Right hindlimb (tissue), 1 donor: ENCODE measurements around the gene PPP2R2B.

Source experiments
- DNase-seq: peaks from one replicate; pipeline ENCODE4 v3.0.0-alpha.2; 2018

Gene PPP2R2B

DNA sequence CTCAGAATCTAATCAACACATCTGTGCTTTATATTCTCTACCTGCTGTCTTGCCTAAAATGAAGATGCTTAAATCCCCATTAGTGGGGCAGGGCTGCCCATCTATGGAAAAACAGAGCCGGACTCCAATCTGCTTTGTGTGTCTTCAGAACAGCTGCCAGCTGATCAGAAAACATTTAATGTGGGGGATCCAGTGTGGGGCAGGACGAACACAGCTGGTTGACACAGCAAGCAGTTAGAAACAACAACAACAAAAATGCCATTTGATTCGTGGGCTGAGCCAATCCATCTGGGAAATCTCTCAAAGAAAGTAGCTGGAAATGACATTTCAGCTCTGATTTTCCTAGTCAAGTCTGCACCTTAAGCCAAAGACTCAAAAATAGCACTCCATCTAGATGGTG lies 99.8 kb downstream of the PPP2R2B start:
- no peak for DNase-seq

DNA sequence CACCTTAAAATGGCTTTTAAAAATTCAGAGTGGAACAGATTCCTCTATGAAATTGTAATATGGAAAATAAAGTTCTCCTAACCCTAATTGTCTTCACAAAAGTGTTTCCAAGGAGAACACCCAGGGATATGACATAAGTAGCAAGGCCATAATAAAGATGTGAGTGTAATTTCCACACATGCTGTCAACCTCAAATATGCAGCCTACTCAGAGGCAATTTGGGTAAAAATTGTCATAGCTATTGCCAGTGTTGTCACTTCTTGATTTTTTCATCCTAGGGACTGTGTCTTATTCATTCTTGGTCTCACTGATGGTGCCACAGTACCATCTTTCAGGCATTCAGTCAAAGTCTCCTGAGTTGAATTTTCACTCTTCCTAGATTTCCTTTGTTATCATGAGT lies 100.3 kb downstream of the PPP2R2B start:
- no peak for DNase-seq

DNA sequence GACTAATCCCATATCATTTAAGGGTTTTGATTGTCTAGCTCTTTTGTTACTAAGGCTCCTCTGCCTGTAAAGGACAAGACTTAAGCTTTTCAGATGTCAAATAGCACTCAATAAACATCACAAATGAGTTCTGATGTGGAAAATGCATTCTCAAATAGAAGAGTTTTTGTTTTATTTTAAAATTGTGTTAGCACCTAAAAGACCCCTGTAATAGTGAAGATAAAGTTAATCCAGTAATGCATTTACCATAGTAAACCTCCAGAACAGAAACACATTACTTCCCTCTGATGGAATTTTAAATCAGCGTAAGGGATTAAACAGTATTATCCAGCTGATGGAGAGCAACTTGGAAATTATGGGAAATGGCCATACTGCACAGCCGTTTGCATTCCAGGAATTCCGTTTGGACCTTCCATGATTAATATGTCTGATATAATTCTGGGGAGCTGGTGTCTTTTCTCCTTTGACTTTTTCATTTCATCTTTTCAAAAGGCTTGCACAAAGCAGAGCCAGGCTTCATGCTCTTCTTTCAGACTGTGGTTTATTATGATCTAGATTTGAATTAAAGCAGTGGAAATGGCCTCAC lies 105.6 kb downstream of the PPP2R2B start:
- no peak for DNase-seq

DNA sequence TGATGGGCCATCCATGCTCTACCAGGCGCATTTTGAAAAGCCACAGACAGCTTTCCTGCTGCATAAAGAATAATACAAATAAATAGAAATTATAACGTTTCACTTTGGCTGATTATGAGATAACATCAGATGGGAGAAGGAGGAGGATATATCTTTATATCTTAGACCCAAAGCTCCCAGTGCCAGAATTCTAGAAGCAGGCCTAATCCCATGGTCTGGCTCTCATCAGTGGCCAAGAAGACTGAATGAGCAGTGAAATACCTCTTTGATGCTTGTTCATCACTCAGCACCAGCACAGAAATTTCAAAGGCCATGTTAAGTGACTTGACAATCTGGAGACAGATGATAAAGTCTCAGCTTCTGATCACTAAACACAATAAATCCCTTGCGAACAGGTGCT lies 107.6 kb downstream of the PPP2R2B start:
- no peak for DNase-seq

DNA sequence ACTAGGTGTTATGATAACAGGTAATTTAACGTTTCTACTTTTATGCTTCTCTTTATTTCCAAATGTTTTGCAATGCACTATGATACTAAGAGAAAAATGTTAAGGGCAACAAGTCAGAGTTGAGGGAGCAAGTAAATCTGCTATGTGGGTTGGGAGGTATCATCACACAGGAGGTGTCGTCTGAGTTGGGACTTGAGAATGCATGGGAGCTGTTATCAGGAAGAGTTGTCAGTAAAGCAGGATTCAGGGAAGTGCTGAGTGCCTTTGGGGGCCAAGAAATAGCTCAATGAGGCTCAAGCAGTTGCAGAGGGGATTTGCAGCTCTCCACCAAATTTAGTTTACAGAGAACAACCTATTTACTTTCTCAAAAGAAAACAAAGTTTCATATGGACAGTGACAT lies 108.0 kb downstream of the PPP2R2B start:
- DNase-seq, result no peak

DNA sequence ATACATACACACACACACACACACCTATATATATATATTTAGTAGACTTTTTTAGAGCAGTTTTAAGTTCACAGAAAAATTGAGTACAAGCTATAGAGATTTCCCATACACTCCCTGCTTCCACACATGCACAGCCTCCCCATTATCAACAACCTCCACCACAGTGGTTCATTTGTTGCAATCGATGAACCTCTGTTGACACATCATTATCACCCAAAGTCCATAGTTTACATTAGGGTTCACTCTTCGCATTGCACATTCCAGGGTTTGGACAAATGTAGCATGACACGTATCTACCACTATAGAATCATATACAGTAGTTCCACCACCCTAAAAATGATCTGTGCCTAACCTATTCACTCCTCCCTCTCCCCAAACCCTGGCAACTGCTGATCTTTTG lies 111.0 kb downstream of the PPP2R2B start:
- DNase-seq, result no peak

DNA sequence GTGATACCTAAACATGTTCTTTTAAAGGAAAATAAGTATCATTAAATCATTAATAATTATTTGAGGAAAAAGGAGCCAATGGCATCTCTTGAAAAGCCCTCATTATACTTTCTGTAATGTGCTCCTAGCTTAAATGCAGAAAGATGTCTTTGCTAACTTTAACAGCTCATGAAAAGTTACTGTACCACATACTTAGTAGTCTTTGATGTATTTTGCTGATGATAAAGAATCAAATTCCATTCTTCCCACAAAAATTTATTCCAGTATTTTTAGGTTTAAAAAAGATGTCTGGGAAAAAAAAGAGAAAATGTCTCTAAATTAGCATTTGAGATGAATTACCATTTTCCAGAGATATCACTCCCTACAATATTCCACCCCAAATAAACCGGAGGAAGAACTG lies 112.5 kb downstream of the PPP2R2B start:
- DNase-seq, result no peak

DNA sequence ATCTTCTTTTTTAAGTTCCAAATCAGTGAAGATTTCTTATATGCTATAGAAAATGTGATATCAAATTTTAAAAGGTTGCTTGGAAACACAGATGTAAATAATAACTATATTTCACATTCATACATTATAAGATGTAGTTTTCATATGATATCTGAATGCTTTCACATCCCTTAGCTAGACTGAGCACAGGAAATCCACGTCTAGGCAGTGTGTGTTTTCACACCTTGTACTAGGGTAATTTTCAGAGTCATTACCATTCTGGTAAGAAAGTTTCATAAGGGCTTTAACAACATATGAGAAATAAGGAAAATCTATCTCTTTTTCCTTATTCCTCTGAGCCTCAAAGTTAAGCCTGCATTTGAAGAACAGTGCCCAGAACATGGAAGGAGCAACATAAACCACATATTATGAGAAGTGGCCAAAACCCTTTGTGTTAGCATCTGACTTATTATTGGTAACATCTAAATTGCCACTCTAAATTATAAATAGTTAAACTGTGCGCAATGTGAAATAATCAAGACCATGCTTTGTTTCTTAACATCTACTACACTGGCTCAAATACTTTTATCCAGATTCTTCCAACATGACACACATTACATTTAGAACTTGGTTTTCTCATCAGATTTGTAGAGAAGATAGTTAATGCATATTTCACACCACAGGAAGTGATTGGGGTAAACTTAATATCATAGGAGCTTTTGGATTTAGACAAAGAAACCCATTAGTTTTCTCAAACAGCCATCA lies 113.3 kb downstream of the PPP2R2B start:
- no peak for DNase-seq

DNA sequence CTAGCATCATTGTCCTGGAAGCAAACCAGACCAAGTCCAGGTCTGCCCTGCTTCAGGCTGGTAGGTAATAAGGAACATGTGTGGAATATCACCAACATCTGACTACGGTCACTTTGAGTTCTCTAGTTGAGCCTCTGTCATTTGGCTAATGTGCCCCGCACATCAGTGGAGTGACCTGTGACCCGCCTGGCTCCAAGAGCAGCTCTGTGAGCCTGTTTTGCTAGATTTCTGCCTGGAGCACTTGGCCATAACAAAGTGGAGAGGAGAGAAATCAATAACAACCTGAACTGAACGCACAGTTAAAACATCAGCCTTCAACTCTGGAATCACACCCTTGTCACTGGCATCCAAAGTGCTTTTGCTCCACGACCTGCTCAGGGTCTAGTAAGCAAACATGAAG lies 115.7 kb downstream of the PPP2R2B start:
- no peak for DNase-seq

DNA sequence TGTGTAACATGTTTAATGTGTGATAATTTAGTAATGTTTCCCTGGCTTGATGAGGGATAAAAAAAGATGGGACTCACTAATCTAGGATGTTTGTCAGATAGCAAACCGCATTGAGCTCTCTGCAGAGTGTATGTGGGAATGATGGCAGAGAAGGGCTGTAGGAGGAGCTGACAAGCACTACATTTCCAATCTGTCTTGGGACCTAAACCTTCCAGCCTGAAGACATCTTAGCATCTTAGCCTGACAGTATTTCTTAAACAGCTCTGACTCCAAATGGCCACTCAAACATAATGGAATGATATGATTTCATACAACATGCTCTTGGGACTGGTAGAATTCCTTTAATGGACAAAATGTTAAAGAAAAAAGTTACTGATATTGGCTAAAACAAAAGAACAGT lies 116.7 kb downstream of the PPP2R2B start:
- no peak for DNase-seq

DNA sequence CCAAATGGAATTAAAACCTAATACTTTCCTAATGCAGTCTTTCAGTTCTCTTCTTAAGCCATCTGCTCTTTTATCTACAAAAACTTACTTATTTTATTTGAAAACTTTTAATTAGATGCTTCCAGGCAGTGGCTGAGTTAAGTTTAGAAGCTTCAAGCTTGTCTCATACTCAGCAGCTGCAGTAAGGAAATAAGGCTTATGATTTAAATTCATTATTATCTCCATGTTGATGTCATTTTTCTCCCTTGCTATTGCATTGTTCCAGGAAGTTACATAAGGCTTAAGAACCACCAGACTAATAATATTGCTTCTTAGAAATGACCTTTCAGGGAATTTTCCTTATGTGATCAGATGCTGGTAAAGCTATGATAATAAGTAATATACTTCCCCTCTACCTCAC lies 119.6 kb downstream of the PPP2R2B start:
- no peak for DNase-seq

DNA sequence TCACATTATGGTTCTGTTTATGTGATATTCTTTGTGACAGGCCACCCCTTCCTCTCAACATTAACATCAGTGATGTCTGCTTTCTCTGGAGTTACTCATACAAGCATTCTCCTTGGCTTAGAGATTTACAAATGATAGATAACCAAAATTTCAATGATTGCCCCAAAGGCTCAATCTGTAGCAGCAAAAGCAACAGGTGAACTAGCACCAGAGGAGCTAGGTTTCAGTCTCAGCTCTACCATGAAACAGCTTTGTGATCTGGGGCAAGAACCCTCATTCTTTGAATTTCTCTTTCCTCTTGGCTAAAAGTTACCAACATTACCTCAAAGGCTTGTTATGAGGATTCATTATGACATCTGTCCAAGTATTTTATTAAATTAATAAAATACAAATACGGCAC lies 120.5 kb downstream of the PPP2R2B start:
- DNase-seq, result no peak

DNA sequence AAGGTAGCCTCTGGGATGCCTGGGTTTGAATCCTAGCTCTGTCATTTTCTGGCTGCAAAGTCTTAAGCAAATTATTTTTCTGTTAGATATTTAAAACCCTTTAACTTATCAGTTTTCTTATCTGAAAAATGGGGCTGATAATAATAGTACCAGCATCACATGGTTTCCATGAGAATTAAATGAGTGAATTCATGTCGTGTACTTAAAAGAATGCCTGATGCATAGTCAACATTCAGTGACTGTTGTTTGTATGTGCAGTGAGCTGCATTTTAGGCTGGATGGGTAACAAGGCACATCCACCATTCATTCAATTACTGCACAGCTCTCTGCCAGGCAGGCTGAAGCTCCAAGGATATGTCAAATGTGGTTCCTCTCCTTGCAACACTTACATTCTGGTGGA lies 122.0 kb downstream of the PPP2R2B start:
- no peak for DNase-seq

DNA sequence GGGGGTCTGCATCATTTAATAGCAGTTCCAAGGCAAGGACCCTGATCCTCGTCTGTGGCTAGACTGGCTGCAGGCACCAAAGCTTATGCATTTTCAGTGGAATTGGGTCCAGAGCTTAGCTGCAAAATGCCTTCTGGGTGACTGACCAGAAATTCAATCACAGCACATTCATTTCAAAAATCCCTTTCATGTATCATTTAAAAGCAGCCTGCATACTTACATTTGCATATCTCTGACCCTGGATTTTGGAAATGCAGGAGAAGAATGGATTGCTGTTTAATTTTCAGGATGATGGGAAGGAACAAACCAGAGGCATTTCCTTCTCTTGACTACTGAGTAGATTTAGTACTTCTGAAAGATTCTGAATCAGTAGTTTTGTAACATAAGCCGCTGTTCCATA lies 122.8 kb downstream of the PPP2R2B start:
- DNase-seq, result no peak

DNA sequence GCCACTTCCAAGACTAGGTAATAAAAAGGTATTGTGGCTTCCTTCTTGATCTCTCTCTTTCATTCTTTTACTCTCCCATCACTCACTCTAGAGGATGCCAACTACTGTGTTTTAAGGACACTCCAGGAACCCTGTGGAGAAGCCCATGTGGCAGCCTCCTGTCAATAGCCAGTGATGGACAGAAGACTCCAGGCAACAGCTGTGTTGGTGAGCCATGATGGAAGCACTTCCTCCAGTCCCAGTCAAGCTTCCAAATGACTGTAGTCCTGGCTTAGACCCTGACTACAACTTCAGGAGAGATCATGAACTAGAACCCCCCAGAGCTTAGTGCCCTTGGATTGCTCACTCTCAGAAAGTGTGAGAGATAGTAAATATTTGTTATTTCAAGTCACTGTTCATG lies 123.9 kb downstream of the PPP2R2B start:
- DNase-seq, result no peak

DNA sequence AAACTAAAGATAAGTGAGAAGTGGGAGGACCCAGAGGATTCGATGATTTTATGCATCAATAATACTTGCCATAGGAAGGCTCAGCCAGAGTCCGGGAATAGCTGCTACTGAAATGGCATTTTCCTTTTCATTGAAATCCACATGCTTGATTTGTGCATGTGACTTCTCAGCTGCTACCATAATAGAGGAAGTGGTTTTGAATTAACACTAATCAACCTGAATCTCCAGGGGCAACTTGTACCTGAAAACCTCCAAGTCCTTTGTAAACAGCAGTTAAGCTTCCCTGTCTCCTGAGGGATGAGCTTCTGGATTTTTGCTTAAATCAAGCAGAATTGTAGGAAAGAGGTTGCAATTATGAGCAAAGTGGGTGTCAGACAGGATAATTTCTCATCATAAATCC lies 124.9 kb downstream of the PPP2R2B start:
- DNase-seq, result no peak

DNA sequence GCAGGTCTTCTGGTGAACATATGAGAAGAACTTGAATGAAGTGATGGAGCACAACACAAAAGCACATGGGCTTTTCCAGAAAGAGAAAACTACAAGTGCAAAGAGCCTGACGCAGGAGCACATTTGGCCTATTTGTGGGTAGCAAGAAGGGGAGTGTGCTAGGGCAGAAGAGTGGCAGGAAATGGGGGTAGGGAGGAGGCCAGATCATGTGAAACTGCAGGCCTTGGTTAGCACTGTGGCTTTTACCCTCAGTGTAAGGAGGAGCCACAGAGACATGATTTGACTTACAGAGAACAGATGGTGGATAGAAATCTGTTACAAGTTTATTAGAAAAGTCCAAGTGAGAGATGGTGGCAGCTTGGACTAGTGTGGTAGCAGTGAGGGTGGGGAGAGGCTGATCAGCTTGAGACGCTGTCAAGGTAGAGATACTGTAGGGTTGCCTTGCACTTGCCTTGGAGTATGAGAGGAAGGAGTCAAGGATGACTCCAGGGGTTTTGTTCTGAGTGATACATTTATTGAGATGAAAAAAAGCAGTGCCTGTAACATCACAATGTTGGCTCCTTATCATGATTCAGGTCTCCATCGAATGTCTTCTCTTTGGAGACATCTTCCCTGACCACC lies 126.7 kb downstream of the PPP2R2B start:
- DNase-seq, result no peak

DNA sequence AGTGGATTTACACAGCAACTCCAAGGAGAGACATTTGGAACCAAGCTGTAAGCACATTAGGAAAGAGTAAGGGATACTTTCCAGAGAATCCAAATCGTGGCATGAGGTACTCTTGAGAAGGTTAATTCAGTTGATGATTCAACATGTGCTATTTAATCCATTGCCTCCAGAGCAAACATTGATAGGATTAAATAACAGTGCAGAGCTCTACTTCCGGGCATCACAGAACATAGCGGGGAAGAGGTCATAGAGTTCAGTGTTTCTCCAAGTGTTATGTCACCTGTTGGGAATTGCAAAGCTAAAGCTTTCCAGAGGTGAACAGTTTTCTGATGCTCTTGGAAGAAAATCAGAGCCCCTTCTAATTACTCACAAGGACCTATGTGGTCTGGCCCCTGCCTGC lies 127.5 kb downstream of the PPP2R2B start:
- DNase-seq, result no peak

DNA sequence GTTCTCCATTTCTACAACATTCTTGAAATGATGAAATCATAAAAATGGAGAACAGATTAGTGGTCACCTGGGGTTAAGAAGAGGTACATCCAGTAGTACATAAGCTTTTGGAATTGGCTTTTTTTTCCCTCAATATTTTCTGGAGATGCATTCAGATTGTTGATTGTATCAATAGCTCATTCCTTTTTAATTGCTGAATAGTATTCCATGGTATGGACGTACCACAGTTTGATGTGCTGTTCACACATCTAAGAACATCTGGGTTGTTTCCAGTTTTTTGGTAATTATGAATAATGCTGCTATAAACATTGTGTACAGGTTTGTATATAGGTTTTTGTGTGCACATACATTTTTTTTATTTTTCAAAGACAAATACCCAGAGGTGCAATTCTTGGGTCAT lies 130.0 kb downstream of the PPP2R2B start:
- DNase-seq, result no peak

DNA sequence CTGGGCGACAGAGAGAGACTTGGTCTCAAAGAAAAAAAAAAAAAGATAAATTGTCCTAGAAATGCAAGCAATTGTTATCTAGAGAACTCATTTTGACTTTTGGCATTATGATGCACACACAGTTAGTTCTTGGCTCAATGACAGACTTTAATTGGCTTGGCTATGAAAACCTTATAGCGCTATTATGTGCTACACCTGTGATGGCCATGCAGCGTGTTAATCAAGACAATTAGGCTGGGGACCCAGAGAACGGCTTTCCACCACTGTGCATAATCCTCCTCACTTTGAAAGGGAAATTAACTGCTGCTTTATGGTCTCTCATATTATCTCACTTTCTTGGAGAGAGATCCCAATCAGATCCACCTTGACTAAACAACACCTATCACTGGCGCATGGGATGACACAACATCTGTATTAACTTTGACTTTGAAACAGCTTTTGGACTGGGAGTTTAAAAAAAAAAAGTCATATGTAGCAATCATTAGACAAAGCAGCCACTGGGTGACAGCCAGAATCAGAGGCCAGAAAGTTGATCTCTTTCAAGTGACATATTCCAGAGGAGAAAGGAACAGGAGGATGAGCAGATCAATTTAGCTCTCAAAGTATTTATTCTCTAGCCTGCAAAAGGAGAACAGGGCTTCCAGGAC lies 132.5 kb downstream of the PPP2R2B start:
- no peak for DNase-seq

DNA sequence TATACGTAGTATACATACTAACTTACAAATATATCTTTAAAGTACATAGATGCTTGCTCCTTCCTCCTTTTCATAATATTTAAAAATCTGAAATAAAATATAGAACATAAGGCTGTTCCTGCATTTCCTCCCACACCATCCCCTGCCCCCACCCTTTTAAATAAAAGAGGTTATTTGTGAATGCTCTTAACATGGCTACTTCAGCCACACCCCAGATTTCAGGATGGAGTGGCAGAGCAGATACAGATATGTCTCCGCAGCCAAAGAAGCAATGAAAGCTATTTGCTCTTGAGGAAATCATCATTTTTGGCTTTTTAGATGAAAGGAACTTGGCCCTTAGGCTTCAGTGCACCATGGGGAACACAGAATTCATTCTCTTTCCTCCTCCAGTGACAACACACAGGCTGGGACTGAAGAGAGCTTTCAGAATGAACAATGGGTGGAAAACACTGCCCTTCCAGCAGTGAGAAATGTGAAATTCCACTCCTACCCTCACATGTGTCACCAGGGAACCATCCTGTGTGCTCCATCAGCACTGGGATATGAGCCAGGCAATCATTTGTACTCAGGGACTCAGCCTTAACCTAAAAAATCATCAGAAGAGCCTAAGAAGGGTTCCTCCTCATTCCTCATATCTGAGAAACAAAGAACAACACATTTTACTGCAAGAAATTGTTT lies 134.3 kb downstream of the PPP2R2B start:
- DNase-seq, result peak; percentile 20

DNA sequence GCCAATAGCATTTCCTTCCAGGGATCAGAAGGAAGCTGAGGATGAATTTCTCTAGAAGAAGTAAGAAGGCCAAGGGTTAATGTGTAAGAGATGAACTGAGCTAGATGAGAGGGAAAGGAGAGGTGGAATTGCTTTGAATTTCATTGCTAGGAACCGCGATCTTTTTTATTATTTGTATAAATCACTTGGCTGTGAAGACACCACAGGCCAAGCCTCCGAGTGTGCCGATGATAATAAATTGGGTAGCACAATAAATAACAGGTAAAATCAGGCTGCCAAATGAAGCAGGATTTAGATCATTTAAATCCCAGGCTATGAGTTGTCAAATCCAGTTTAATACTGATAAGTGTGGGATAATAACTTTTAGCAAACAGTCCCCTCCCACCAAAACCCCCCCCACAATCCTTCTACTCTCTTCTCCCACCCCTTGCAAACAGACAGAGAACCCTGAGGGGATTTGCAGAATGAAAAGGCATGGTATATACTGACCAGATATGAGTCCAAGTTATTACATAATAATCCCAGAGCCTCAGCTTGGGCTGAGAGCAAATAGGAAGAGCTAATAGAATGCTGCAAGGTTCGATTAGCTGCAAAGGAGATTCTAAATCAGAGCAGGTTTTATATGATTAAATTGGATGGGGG lies 143.5 kb downstream of the PPP2R2B start:
- DNase-seq, result no peak

DNA sequence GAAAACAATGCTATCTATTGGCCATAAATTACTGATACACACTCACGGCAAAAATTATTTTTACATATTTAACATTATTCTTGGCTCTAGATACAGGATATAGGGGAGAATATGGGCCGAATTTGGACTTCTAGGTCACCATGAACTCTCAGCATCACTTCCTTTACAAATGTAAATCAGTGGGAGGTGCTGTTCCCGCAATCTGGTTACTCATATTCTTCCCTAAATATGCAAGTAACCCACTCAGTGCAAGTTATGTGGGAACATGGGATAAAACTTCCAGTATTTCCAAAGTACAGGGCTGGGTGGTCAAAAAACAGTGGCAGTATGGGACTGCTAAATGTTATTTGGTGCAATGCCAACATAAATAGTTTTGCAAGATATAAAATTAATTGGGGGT lies 145.6 kb downstream of the PPP2R2B start:
- no peak for DNase-seq
